Fibroblast of skin of right biceps (primary cell): Measurements from ENCODE around the gene DEF6.
A peak's percentile ranks its signal among the peaks of the same experiment; 100 is the strongest.

Experiments
- DNase-seq: peaks from one replicate; pipeline ENCODE4 v3.0.0-alpha.2; 2013

DEF6 gene, protein sequence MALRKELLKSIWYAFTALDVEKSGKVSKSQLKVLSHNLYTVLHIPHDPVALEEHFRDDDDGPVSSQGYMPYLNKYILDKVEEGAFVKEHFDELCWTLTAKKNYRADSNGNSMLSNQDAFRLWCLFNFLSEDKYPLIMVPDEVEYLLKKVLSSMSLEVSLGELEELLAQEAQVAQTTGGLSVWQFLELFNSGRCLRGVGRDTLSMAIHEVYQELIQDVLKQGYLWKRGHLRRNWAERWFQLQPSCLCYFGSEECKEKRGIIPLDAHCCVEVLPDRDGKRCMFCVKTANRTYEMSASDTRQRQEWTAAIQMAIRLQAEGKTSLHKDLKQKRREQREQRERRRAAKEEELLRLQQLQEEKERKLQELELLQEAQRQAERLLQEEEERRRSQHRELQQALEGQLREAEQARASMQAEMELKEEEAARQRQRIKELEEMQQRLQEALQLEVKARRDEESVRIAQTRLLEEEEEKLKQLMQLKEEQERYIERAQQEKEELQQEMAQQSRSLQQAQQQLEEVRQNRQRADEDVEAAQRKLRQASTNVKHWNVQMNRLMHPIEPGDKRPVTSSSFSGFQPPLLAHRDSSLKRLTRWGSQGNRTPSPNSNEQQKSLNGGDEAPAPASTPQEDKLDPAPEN

DNA sequence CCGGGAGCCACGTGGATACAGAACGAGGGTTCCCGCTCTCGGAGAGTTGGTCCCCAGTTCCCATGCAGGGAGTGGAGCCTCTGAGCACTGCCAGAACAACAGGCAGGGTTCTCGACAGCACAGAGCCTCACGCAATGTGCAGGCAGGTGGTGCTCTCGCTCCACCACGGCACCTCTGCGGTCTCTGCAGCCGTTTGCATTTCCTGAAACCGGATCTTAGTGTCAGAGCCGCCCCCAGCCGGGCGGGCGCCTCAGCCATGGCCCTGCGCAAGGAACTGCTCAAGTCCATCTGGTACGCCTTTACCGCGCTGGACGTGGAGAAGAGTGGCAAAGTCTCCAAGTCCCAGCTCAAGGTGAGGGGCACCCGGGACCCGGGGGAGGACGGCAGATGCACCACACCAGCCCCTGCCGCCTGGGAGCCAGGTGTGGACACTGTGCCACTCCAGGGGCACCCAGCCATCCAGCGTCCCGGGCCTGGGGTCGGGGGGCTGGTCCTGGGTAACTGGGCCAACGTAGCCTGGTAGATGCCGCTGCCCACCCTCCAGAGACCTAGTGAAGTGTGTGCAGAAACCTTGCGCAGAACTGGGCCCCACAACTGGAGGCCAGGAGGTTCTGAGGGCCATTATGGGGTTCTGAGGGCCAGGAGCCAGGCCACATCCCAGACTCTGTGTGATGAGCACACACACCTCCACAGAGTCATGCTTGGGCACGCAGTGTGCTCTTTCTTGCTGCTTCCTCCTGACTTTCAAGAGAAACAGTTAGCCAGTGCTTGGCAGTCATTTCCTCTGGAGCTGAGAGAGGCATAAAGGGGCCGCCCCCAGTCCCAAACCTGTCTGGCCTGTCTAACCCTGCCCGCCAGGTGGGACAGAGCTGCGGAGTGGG lies at the start of gene DEF6:
DEF6 (plus strand) TSS at position 218 of the 881 bp plus-strand sequence; CDS start at position 257, 39 bp downstream.
- DNase-seq, result peak; percentile 83

DNA sequence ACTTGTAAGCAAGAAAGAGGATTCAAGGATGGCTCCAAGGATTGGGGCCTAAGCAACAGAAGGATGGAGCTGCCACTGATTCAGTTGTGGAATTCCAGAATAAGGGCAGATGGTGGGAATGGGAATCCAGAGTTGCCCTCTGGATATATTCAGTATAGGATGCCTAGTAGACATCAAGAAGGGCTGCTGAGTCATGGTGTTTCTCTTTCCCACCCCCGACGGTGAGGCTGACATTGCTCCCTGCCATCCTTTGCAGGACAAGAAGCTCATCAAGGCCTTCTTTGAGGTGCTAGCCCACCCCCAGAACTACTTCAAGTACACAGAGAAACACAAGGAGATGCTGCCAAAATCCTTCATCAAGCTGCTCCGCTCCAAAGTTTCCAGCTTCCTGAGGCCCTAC lies 49.3 kb upstream of the DEF6 start:
- DNase-seq, result peak; percentile 26

DNA sequence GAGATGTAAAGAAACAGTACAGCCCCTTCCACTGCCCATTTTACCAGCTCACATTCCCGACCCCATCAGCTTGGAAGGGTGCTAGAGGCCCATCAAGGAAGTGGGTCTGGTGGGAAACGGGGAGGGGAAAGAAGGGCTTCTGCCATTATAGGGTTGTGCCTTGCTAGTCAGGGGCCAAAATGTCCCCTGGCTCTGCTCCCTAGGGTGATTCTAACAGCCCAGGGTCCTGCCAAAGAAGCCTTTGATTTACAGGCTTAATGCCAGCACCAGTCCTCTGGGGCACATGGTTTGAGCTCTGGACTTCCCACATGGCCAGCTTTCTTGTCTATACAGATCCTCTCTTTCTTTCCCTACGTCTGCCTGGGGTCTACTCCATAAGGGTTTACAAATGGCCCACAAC lies 48.7 kb upstream of the DEF6 start:
- no peak for DNase-seq

DNA sequence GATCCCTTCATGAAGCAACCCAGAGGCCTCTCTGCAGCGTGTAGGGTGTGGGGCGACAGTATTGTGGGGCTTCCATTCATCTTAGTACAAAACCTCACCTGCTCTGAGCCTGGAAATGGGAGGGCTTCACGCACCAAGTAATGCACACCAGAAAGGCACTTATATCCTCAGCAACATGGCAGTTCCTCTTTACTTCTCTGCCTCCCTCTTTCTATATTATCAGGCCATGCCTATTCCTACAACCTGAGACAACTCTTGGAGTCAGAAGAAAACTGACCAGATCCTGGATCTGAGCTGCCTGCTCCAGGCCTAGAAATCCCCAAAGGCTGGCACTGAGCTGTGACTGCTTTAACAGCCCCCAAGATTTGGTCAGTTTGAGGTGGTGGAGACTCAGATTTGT lies 45.7 kb upstream of the DEF6 start:
- no peak for DNase-seq

DNA sequence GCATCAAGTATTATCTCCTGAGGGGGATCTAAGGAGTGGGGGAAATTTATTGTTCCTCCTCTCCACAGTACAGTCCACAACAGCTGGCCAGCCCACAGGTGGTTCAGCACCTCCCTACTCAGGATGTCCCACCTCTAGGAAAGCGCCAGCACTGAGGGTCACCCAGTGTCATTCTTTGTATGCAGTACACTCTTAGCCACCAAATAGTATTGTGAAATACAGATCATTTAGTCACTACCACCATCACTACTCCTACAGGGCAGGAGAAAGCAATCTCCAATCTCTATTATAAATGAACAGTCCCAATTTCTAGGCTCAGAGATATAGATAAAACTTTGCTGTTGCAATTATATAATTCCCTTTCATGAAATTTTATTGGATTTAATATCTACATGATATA lies 44.4 kb upstream of the DEF6 start:
- DNase-seq, result no peak

DNA sequence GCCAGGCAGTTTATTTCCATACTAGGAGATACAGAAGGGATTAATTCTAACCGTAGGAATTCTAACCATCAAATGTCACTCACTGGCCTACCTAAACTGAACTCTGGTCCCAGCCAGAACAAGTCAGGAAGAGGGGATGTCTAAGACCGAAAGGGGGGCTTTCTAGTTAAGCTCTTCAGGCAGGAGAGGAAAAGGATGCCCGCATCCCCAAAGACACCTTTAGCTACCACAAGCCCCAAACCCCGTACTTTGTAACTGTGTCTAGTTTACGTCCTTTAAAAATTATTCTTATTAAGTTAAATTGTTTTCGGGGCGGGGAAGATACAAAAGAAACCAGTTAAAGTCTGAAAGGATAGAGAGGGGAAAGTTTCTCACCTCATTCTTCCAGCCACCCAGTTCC lies 39.3 kb upstream of the DEF6 start:
- DNase-seq, result no peak

DNA sequence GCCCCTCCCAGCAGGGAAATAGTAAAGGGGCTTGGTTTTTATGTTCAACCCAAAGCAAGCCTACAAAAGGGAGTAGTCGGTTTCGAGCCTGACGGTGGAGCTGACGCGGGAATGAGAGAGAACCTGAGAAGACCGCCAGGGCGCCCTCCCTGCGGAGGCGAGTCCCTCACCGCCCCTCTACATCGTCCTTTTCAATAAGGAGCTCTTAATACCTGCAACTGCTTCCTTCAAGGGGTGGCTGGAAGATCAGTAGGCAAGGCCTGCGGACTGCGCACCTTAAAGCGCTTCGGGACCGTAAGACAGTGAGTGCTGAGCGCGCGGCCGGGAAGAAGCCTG lies 38.8 kb upstream of the DEF6 start:
- peak; percentile 54 for DNase-seq

DNA sequence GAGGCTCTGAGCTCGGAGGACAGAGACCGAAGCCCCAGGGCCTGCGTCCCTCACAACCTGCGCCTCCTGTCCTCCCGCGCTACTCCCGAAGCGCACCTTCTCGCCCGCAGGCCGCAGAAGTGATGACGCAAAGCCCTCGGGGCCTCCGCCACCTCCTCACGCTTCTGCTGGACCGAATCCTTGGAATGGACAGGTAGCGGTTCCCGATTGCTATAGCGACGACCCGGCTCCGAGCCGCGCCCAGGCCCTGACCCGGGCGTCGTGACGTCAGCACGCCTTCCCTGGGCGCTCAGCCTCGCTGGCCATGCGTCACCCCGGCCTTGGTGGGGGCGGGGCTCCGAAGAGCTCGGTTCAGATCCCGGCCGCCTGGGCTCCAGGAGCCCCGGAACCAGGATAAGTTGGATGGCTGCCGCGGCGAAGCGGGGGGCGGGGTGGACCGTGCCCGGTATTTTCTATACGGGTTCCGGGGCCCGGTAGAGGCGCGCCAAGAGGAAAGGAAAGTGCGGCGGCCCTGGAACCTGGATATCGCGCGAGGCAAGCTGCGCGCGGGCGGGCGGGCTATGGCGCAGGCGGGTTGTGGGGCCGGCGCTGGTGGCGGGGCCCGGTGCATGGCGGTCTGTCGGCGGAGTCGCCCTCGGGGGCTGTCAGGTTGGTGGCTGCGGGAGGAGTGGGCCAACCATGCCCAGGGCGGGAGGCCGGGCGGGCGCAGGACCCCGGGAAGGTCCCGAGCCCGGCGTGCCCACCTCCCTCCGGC lies 38.2 kb upstream of the DEF6 start, which contains the start of gene ZNF76:
ZNF76 (plus strand) TSS at position 542 of the 754 bp plus-strand sequence. CDS start 21,417 bp downstream, outside the sequence.
- DNase-seq, result peak; percentile 97

DNA sequence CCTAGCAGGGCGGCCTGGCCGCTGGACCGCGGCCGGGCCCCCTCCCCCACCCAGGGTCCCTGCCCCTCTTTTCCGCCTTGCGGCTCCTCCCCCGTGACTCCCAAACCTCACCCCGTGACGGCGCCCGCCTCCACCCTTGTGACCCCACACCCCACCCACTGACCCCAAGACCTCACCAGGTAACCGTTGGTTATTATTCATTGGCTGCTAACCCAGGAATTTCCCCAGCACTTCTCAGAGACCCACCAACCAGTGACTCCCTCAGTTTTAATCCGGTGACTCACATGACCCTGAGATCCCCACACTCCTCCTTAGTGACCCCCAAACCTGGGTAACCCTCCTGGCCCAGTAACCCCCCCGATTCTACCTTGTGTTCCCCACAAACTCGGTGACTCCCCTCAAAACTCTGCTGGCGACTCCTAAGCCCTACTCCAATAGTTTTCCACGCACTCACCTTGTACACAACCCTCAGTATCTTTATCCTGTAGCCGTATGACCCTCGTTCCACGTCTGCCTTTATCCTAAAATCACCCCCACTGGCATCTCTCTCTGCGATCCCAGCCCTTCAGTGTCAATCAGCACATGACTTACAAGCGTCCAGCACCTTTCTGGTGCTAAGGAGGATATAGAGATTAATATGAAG lies 37.5 kb upstream of the DEF6 start:
- peak; percentile 45 for DNase-seq

DNA sequence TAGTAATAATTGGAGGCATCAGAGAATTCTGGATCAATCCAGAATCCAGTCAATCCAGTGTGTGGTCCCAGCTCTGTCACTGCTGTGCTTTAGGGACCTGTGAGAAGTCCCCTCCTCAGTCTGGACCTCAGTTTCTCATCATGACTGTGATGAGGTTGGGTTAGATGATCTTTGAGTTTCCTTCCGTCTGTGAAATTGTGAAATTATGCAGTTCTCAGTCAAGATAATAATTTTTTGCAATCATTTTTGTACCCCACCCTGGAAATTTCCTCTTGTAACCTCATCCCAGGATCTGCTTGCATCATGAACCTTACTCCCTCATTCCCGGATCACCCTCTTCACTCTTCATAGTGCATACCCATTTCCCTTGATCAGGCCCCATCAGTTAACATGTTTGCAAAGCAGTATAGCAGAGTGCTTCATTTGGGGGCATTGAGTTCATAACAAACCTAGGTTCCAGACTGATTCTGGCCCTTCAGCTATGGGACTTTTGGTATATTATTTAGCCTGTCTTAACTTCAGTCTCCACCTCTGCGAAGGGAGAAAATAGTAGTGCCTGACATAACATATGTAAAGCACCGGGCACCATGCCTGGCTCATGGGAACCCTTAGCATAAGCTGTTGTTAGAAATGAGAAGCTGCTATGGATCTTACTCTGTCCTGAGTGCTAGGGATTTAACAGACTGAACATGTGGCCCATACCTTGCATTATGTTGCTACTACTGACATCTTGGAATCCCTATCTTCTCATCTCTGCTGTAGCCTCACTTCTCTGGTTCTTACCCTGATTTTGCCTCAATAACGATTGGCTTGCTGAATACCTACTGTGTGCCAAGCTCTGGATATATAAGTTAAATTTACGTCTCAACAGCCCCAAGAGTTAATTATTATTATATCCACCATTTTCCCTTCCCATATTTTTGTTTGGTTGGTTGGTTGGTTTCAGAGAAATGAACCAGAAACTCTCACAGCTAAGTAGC lies 36.7 kb upstream of the DEF6 start:
- no peak for DNase-seq

DNA sequence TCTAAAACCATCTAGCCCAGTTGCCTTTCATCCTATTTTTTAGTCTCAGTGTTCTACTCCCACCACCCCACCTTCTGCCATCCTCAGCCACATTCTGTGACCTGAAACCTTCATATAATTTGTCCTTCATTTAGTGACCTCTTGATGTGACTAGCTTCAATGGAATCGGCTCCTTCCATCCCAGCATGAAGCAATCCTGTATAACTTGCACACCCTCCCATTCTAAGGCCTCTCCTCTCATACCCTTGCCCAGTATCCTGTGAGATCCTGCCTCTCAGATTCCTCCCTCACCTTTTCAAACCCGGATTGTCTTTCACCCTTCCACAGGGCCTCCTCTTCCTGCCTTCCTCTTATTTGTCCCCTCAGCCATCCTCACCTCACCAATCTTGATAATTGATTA lies 35.0 kb upstream of the DEF6 start:
- no peak for DNase-seq

DNA sequence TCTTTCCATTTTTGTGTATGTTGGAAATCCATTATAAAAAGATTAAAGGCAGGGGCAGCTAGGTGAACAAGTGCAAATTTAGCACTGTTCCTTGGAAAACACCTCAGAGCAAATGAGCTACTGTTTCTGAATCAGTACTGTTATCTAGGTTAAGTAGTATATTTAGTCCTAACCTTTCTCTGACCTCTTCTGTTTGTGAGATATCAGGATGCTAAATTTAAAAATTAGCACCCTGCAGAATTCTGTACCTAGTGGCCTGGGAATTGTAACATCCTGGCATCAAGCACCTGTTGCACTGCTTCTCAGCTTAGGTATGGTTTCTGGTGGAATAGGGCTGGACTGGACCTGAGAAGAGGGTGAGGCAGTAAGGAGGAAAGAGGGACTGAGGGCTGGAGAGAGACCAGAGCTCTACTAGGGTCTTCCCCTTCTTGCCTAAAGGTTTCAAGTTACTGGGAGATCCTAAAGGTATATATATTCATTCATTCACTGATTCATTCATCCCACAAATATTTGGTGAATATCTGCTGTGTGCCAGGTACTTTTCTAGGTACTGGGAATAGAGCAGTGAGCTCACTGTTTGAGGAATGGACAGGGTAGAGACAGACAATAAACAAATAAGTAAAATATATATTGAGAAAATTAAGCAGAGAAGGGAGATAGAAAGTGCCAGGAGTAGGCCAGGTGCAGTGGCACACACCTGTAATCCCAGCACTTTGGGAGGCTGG lies 32.9 kb upstream of the DEF6 start:
- no peak for DNase-seq

DNA sequence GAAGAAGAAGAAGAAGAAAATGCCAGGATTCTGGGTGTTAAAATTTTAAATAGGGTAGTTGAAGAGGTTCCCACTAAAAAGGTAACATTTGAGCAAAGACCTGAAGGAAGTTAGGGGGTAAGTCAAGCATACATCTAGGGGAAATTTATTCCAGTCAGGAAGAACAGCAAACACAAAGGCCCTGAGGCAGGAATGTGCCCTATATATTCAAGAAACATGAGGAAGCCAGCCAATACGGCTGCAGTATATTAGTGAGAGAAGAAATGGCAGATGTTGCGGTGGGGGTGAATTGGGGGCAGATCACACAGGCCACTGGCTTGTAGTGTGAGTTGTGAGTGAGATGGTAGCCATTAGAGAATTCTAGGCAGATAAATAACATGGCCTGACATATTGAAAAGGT lies 32.1 kb upstream of the DEF6 start:
- DNase-seq, result no peak

DNA sequence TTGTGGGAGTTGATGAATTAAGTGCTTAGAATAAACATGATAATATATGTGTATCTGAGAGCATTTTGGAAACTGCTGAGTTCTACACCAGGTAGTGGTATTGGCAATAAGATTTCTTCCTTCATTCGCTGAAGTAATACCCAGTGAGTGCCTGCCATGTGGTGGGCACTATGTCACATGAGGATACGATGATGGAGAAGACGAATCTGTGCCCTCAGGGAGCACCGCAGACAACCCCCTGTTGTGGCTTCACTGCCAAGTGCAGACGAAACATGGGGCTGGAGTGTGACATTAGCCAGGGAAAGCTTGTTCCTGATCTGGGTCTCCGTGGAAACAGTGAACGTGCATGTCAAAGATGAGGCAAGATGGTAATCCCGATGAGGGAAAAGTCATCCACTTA lies 30.2 kb upstream of the DEF6 start:
- no peak for DNase-seq

DNA sequence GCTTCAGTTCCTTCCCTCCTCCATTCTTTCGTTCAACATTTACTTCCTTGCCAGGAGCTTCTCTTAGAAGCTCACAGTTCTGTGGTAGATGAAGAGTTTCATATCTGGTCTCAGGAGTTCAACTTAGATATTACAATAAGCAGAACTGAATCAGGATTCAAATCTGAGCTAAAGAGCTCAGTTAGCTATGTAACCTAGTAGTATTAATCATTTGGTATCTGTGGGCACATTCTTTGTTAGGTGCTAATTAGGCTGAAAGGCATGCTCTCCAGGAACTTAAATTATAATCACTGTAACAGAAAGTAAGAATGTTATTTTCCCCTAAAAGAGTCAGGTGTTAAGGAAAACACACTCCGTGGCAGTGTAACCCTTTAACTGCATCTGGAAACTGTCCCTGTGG lies 29.7 kb upstream of the DEF6 start:
- no peak for DNase-seq

DNA sequence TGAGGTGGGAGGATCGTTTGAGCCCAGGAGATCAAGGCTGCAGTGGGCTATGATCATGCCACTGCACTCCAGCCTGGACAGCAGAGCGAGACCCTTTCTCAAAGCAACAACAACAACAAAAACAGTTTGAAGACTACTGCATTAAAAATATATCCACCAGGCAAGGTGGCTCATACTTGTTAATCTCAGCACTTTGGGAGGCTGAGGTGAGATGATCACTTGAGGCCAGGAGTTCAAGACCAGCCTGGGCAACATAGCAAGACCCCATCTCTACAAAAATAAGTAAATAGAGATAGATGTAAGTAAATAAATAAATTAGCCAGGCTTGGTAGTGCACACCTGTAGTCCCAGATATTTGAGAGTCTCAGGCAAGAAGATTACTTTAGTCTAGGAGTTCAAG lies 25.6 kb upstream of the DEF6 start:
- DNase-seq, result no peak

DNA sequence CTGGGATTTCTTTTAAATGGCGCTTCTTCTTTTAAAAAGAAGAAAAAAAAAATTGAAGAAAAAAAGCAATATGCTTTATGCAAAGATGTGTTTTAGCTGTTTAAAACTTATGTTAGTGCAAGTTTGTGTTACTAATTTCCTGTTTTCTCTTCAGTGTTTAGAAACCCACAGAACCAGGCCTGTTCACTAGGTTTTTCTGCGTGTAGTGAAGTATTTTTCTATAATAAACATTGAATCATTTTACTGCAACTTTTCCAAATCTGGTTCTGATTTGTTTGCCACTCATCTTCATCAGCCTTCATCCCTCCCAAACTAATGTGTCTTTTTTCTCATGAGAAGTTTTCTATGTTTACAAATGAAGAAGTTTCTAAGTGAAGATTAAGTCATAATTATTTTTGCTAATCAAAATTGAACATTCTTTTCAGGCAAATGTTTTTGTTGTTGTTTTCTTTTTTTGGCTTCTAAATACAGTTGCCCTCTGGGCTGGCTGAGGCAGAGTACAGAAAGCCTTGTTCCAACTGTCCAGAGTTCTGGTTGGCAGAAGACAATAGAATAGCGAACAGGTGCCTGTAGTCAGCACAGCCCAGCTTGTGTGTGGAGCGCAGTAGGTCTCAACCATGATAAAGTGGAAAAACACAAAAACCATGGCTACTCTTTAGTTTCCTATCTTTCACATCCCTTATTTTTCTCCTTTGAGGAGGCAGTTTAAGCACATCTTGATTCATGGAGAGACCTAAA lies 23.6 kb upstream of the DEF6 start:
- DNase-seq, result no peak

DNA sequence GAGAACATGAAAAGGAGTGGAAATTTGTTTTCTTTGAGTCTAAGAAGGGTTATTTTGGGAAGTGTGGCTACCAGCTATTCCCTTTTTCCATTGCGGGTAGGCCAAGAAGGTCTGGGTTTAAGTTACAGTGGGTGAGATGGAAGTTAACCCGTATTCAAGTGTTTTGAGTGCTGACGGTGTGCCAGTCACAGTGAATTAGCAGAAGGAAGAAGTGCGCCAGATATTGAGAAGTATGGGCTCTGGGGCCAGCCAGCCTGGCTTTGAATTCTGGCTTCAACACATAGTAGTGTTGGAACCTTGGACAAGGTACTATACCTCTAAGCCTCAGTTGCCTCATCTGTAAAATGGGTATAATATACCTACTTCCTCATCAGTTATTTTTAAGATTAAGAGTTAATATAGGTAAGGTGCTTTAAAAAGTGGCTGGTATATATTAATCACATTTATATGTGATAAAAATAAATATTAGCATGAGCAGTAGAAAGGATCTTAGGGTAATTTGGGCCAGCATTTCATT lies 21.8 kb upstream of the DEF6 start:
- DNase-seq, result no peak

DNA sequence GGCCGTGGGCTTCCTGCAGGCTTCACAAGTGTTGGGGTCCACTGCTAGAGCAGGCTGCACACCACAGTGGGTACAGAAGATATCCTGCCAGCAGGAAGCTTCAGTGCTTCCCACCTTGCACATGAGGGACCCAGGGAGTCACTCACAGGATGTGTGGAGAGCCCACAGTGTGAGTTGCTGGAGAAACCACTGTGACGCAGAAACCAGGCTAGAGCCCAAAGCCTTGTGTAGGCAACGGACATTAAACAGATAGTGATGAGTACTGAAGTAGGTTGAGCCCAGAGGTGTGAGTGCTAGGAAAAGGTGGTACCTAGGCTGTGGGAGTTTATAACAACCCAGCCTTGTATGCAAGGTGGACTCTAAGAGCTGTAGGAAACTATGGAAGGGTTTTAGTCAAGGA lies 18.9 kb upstream of the DEF6 start:
- no peak for DNase-seq
